Anterior cingulate cortex (tissue), 58 donors: ENCODE measurements around the gene RAP1GAP.

Experiments used
- DNase-seq, 58 donors: peaks; one replicate each; lab custom pipeline; 2025; lab: John Stamatoyannopoulos, UW

RAP1GAP gene

GRCh38 chr1:21618059-21618458 is 51.1 kb downstream of the RAP1GAP start:
- no peak for DNase-seq

- no peak for DNase-seq
Observed at GRCh38 chr1:21617126-21617738, 51.9 kb downstream of the RAP1GAP start.

GRCh38 chr1:21616372-21616771 is 52.8 kb downstream of the RAP1GAP start:
- no peak for DNase-seq

- DNase-seq, result no peak
Observed at GRCh38 chr1:21614419-21615115, 54.6 kb downstream of the RAP1GAP start.

- no peak for DNase-seq
Observed at GRCh38 chr1:21613072-21613867, 55.9 kb downstream of the RAP1GAP start.

GRCh38 chr1:21612057-21612456 is 57.1 kb downstream of the RAP1GAP start:
- no peak for DNase-seq

GRCh38 chr1:21610989-21611785 is 58.0 kb downstream of the RAP1GAP start:
- DNase-seq, result no peak

GRCh38 chr1:21610027-21610426 is 59.1 kb downstream of the RAP1GAP start:
- DNase-seq, result no peak

GRCh38 chr1:21608798-21609197 is 60.4 kb downstream of the RAP1GAP start:
- no peak for DNase-seq

- DNase-seq, result peak in 9 of 58 donors; percentile 12 to 56 (median 22)
Observed at GRCh38 chr1:21607549-21608529, 61.3 kb downstream of the RAP1GAP start.

GRCh38 chr1:21605964-21606705 is 63.0 kb downstream of the RAP1GAP start:
- DNase-seq, result no peak

- DNase-seq, result no peak
Observed at GRCh38 chr1:21605012-21605715, 64.0 kb downstream of the RAP1GAP start.

GRCh38 chr1:21604208-21604957 is 64.8 kb downstream of the RAP1GAP start:
- DNase-seq, result no peak

- no peak for DNase-seq
Observed at GRCh38 chr1:21603177-21604138, 65.7 kb downstream of the RAP1GAP start.

GRCh38 chr1:21601278-21602048 is 67.7 kb downstream of the RAP1GAP start:
- no peak for DNase-seq
